Islet precursor cell (in vitro differentiated cells): ENCODE data around the gene ZNF862.

Experiments used
- DNase-seq: peaks from one replicate; pipeline ENCODE4 v3.0.0-alpha.2; 2018

ZNF862 gene

DNA sequence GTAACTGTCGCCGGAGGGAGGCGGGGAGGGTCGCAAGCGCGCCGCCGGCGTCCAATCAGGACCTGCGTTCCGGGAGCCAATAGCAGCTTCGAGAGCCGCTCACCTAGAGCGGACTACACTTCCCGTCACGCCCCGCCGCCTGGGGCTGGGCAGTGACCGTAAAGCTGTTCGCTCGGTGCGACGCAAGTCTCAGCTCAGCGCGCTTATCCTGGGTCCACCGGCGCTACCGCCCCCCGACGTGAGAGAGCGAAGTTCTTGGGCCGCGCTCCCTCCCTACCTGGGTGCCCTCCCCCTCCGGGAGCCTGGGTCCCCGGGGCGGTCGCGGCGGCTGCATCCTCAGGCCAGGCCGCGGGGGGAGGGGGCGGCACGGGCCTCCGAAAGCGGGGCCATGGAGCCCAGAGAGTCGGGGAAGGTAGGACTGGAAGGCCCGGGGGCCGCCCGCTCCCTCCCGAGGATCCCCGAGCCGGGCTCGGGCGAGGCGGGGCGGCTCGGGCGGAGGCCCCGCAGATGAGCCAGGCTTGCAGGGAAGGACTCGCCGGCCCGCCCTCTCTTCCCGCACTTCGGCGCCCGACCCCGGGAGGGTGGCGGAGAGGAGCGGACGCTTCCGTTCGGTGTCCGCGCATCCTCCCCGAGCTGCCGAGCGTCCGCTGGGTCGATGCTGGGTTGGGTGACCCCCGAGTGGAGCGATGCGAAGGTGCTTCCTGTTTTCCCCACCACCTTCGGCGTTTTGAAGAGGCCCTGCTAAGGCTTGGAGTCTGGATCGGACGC lies at the start of gene ZNF862:
ZNF862 (plus strand) TSS at position 152 of the 768 bp plus-strand sequence; CDS start at position 389, 237 bp downstream.
- DNase-seq, result peak; percentile 99

- DNase-seq, result no peak
Measured at GRCh38 chr7:149789101-149789500, 49.1 kb upstream of the ZNF862 start.

- DNase-seq, result peak; percentile 73
Measured at GRCh38 chr7:149790146-149790548, 48.0 kb upstream of the ZNF862 start.

GRCh38 chr7:149790754-149791360 lies 47.3 kb upstream of the ZNF862 start:
- no peak for DNase-seq

DNA sequence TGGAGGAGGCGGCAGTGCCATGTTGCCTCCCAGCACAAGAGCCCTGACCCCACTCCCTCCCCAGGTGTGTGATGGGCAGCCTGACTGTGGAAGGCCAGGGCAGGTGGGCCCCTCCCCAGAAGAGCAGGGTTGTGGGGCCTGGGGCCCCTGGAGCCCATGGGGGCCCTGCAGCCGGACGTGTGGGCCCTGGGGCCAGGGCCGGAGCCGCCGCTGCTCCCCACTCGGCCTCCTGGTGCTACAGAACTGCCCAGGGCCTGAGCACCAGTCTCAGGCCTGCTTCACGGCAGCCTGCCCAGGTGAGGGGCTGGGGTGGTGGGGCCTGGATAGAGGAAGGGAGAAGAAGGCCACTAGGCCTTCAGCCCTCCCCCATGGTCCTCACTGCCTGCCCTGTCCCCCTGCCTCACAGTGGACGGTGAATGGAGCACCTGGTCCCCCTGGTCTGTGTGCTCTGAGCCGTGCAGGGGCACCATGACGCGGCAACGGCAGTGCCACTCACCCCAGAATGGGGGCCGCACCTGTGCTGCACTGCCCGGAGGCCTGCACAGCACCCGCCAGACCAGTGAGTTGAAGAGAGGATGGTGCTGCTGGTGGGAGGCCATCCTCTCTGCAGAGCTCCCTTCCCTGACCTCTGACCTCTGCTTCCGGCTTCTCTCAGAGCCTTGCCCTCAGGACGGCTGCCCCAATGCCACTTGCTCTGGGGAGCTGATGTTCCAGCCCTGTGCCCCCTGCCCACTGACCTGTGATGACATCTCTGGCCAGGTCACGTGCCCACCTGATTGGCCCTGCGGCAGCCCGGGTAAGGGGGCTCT lies 46.6 kb upstream of the ZNF862 start:
- DNase-seq, result no peak

DNA sequence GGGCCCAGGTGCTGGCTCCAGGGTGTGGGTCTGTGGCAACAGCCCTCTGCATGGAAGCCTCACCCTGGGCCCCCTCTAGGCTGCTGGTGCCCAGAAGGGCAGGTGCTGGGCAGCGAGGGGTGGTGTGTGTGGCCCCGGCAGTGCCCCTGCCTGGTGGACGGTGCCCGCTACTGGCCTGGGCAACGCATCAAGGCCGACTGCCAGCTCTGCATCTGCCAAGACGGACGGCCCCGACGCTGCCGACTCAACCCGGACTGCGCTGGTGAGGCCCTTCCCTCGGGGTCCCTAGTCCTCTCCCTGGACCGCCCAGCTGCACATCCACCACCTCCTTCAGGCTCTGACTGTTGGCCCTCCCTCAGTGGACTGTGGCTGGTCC lies 46.0 kb upstream of the ZNF862 start:
- DNase-seq, result no peak

GRCh38 chr7:149793261-149793660 lies 44.9 kb upstream of the ZNF862 start:
- no peak for DNase-seq

GRCh38 chr7:149794661-149795060 lies 43.5 kb upstream of the ZNF862 start:
- DNase-seq, result peak; percentile 78

GRCh38 chr7:149795126-149795525 lies 43.0 kb upstream of the ZNF862 start:
- DNase-seq, result no peak

- no peak for DNase-seq
Measured at GRCh38 chr7:149796287-149796860, 41.8 kb upstream of the ZNF862 start.

GRCh38 chr7:149797771-149798170 lies 40.4 kb upstream of the ZNF862 start:
- no peak for DNase-seq

- DNase-seq, result no peak
Measured at GRCh38 chr7:149799397-149800168, 38.6 kb upstream of the ZNF862 start.

DNA sequence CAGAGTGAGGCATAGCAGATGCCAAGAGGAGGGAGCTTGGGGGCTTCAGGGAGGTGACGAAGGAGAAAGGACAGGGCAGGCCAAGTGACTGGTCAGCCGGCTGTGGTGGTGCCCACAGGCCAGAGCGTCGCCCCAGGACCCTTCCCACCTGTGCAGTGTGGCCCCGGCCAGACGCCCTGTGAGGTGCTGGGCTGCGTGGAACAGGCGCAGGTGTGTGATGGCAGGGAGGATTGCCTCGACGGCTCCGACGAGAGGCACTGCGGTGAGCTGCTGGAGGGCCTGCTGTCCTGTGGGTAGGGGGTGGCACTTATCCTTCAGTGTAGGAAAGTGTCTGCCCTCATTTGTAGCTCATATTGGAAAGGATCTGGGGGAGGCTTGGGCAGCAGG lies 38.0 kb upstream of the ZNF862 start:
- no peak for DNase-seq

- no peak for DNase-seq
Measured at GRCh38 chr7:149801002-149801566, 37.1 kb upstream of the ZNF862 start.

- no peak for DNase-seq
Measured at GRCh38 chr7:149801816-149802215, 36.4 kb upstream of the ZNF862 start.

DNA sequence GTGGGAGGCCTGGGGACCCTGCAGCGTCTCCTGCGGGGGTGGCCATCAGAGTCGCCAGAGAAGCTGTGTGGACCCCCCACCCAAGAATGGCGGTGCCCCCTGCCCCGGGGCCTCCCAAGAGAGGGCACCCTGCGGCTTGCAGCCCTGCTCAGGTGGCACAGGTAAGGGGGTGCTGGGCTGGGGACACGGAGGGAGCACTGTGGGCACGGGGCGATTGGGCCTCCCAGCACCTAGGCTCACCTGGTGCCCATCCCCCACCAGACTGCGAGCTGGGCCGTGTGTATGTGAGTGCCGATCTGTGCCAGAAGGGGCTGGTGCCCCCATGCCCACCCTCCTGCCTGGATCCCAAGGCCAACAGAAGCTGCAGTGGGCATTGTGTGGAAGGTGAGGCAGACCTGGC lies 35.2 kb upstream of the ZNF862 start:
- DNase-seq, result no peak

GRCh38 chr7:149803551-149804074 lies 34.6 kb upstream of the ZNF862 start:
- DNase-seq, result no peak

DNA sequence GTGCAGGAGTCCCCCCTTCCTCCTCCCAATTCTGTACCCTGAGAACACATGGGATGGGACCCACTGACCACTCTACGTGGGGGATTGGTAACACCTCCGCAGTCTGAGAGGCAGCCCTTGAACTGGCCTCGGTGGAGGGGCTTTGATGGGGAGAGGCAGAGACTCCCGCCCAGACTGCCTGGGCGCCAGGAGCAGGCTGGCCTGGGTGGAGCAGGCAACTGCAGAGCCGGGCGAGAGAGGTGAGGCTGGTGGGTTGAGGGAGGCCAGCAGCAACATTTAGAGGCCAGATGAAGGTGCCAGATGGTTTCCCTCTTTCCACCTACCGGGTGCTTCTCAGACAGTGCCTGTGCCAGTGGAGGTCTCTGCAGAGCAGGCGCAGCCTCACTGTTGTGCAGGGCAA lies 34.1 kb upstream of the ZNF862 start:
- DNase-seq, result no peak

GRCh38 chr7:149806726-149807125 lies 31.4 kb upstream of the ZNF862 start:
- DNase-seq, result no peak

DNA sequence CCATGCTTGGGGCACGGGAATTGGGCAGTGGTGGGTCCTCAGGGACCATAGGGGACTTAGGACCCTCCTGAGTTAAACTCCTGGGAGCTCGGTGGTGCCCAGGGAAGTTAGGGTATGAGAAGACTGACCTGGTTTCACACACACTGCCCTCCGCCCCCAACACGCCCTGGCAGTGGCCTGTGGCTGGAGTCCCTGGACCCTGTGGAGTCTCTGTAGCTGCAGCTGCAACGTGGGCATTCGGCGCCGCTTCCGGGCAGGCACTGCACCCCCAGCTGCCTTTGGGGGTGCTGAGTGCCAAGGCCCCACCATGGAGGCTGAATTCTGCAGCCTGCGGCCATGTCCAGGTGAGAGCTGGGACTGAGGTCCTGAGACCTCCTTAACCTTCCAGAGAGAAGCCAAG lies 29.9 kb upstream of the ZNF862 start:
- DNase-seq, result no peak

GRCh38 chr7:149809215-149809614 lies 29.0 kb upstream of the ZNF862 start:
- DNase-seq, result no peak

GRCh38 chr7:149811221-149811620 lies 27.0 kb upstream of the ZNF862 start:
- no peak for DNase-seq
